OCI-LY3 (cell line): Measurements from ENCODE around the gene CDHR2.

Source experiments
- H2AFZ ChIP-seq: fragments of 200-600, 300-600 bp; shearing (Covaris generic); 2 replicates; pipeline ENCODE4 v1.6.0; 2014; ENCODE audit warnings: antibody characterized with exemption, low read depth, low read length
- H3K27ac ChIP-seq: fragments of 200-600, 300-600 bp; sonication (generic); 2 replicates; pipeline ENCODE4 v1.5.1; 2014; ENCODE audit warnings: mild to moderate bottlenecking, low read length, moderate library complexity, mixed read lengths
- H3K27me3 ChIP-seq: fragments of 200-600, 300-600 bp; sonication (generic); 2 replicates; pipeline ENCODE4 v1.6.1; 2014; ENCODE audit warnings: low read depth, low read length, mixed read lengths
- H3K36me3 ChIP-seq: fragments of 200-600, 300-600 bp; sonication (generic); replicated peaks from 2 replicates; pipeline ENCODE3; 2014; ENCODE audit warnings: low read depth, low read length, mixed read lengths
- H3K4me1 ChIP-seq: fragments of 300-600, 200-600 bp; sonication (generic); 2 replicates; pipeline ENCODE4 v1.6.1; 2014; ENCODE audit warnings: low read length, mixed read lengths
- H3K4me2 ChIP-seq: fragments of 200-600, 300-600 bp; sonication (generic); 2 replicates; pipeline ENCODE4 v1.6.1; 2014; ENCODE audit warnings: low read length, mixed read lengths
- H3K4me3 ChIP-seq: fragments of 300-600, 200-600 bp; sonication (generic); 2 replicates; pipeline ENCODE4 v1.5.1; 2014; ENCODE audit warnings: antibody characterized with exemption, mild to moderate bottlenecking, low read length, moderate library complexity
- H3K79me2 ChIP-seq: fragments of 300-600, 200-600 bp; shearing (Covaris generic); 2 replicates; pipeline ENCODE4 v1.6.1; 2014; ENCODE audit warnings: mild to moderate bottlenecking, low read length, mixed read lengths
- H3K9ac ChIP-seq: fragments of 300-600, 200-600 bp; shearing (Covaris generic); 2 replicates; pipeline ENCODE4 v1.6.0; 2014; ENCODE audit warnings: mild to moderate bottlenecking, low read length, moderate library complexity
- H3K9me3 ChIP-seq: fragments of 200-600, 300-600 bp; shearing (Covaris generic); 2 replicates; pipeline ENCODE4 v1.6.1; 2014; ENCODE audit warnings: low read length, mixed read lengths; ENCODE audit not compliant: insufficient read depth
- H4K20me1 ChIP-seq: fragments of 200-600, 300-600 bp; sonication (generic); 2 replicates; pipeline ENCODE4 v1.6.1; 2016; ENCODE audit warnings: low read length, mixed read lengths; ENCODE audit not compliant: insufficient read depth
- EZH2phosphoT487 ChIP-seq: fragments of 200-600 bp; shearing (Covaris generic); IDR thresholded peaks from 2 replicates; pipeline ENCODE4 v1.6.1; 2018; ENCODE audit warnings: antibody characterized with exemption, mixed run types, low read depth
- TF ChIP-seq, protein P1 (sequence below): fragments of 200-600, 300-600 bp; sonication (generic); IDR thresholded peaks from 2 replicates; pipeline ENCODE4 v1.5.1; 2014; ENCODE audit warnings: antibody characterized with exemption, low read length, low read depth

Gene CDHR2

GRCh38 chr5:176540476-176540899, 8.7 kb upstream of the CDHR2 start:
- no peaks in the 10 kb centered on the region for H3K9me3 ChIP-seq
- H3K4me3 ChIP-seq = no peak overlapping the region
- H3K27me3 ChIP-seq = no peaks in the 10 kb centered on the region
- no peak overlapping the region for H2AFZ ChIP-seq
- peaks cover 30% of the 10 kb centered on the region for H3K4me1 ChIP-seq
- TF ChIP-seq, protein P1, sequence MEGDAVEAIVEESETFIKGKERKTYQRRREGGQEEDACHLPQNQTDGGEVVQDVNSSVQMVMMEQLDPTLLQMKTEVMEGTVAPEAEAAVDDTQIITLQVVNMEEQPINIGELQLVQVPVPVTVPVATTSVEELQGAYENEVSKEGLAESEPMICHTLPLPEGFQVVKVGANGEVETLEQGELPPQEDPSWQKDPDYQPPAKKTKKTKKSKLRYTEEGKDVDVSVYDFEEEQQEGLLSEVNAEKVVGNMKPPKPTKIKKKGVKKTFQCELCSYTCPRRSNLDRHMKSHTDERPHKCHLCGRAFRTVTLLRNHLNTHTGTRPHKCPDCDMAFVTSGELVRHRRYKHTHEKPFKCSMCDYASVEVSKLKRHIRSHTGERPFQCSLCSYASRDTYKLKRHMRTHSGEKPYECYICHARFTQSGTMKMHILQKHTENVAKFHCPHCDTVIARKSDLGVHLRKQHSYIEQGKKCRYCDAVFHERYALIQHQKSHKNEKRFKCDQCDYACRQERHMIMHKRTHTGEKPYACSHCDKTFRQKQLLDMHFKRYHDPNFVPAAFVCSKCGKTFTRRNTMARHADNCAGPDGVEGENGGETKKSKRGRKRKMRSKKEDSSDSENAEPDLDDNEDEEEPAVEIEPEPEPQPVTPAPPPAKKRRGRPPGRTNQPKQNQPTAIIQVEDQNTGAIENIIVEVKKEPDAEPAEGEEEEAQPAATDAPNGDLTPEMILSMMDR = no peak
- H4K20me1 ChIP-seq = no peaks in the 10 kb centered on the region
- peaks cover 16% of the 10 kb centered on the region for H3K79me2 ChIP-seq
- H3K4me2 ChIP-seq = no peak overlapping the region
- H3K9ac ChIP-seq = no peak overlapping the region
- no peaks in the 10 kb centered on the region for H3K36me3 ChIP-seq
- H3K27ac ChIP-seq = no peak overlapping the region

- Histone ChIP-seq H3K4me2 (no peak overlapping the region), H3K27ac (no peak overlapping the region), H3K9ac (no peak overlapping the region)
Measured at GRCh38 chr5:176540956-176541337, 8.2 kb upstream of the CDHR2 start.

DNA sequence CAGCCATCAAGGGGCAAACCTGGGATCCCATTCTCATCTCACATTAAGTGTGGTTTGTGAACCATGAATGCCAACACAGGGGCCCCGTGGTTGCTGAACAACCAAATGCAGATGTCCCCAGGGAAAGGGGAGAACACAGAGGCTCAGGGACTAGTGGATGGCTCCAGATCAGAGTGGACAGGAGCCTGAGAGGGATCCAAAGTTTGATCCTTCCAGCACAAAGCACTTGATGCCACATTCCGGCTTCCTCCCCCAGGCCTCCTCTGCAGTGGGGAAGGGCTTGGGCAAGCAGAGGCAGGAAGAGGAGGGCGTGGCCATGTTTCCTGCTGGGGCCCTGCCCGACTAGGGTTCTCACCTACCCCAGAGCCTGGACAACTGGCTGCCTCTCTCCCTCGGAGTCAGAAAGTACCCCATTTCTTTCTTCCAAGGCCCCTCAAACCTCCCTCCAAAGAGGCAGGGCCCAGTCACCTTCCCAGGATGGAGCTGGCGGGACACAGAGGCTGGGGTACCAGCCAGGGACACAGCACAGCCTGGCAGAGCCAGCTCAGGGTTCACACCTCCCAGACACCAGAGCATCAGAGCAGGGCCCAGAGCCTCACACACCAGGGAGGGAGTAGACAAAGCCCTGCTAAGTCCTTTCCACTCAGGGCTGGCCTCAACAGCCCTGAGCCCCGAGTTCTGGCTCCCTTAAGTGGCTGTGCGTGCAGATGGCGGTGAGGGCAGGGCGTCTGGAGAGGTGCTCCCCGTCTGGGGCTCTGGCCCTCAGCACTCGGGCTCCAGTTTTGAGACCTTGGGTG, 7.6 kb upstream of the CDHR2 start:
- Histone ChIP-seq H3K4me2 (peak overlapping the region; percentile 100), H3K27me3 (no peaks in the 10 kb centered on the region), H3K9me3 (no peaks in the 10 kb centered on the region), H3K36me3 (no peaks in the 10 kb centered on the region), H3K4me1 (peaks cover 29% of the 10 kb centered on the region), H4K20me1 (no peaks in the 10 kb centered on the region), H2AFZ (no peak overlapping the region), H3K79me2 (peaks cover 5% of the 10 kb centered on the region), H3K9ac (no peak overlapping the region), H3K27ac (no peak overlapping the region), H3K4me3 (no peak overlapping the region)
- no peak for TF ChIP-seq EZH2phosphoT487
- TF ChIP-seq, protein P1 = no peak

More at GRCh38 chr5:176540956-176541337, 8.2 kb upstream of the CDHR2 start:
- Histone ChIP-seq H3K36me3 (no peaks in the 10 kb centered on the region), H3K9me3 (no peaks in the 10 kb centered on the region), H2AFZ (no peak overlapping the region), H3K27me3 (no peaks in the 10 kb centered on the region), H3K79me2 (peaks cover 11% of the 10 kb centered on the region), H4K20me1 (no peaks in the 10 kb centered on the region), H3K4me3 (no peak overlapping the region), H3K4me1 (peaks cover 29% of the 10 kb centered on the region)
- TF ChIP-seq, protein P1 = no peak
- no peak for TF ChIP-seq EZH2phosphoT487

DNA sequence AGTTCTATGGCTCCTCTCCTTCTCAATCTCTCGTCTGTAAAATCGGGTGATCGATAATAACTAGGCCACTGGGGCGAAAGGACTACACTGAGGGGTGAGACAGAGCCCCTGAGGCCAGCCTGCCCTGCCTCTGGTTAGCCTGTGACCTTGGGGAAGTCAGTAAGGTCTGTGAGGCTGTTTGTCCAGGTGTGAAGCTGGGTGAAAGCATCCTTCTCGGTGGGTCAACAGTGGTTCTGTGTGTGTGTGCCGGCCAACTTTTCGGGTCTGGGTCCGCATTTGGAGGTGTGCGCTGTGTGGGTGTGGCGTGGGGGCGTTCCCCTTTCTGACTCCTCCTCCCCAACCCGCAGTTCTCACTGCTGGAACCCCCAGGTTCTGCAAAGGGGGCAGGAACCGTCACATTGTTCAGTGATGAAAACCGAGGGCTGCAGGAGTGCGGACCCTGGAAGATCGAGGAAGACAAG, 7.0 kb upstream of the CDHR2 start:
- Histone ChIP-seq H3K4me3 (peak overlapping the region; percentile 98), H4K20me1 (no peaks in the 10 kb centered on the region), H3K27me3 (no peaks in the 10 kb centered on the region), H3K9me3 (no peaks in the 10 kb centered on the region), H3K4me1 (peaks cover 29% of the 10 kb centered on the region), H3K79me2 (no peaks in the 10 kb centered on the region; the same call in 1 of the 2 replicates), H3K4me2 (peak overlapping the region; percentile 100), H2AFZ (peak overlapping the region; percentile 71; the same call in 1 of the 2 replicates), H3K36me3 (no peaks in the 10 kb centered on the region), H3K27ac (no peak overlapping the region), H3K9ac (peak overlapping the region; percentile 94)
- TF ChIP-seq EZH2phosphoT487 = no peak
- TF ChIP-seq, protein P1 = no peak
